ENCODE data around the gene GZF1. TPM values are rescaled to one million over a fixed set of nuclear protein-coding genes. Genes with fewer than 3 reads are reported as not detected.

The GZF1 gene
- total and polyA plus RNA-seq, 12 donors, result 8.6 to 42.7 (median 27.1) TPM

DNA sequence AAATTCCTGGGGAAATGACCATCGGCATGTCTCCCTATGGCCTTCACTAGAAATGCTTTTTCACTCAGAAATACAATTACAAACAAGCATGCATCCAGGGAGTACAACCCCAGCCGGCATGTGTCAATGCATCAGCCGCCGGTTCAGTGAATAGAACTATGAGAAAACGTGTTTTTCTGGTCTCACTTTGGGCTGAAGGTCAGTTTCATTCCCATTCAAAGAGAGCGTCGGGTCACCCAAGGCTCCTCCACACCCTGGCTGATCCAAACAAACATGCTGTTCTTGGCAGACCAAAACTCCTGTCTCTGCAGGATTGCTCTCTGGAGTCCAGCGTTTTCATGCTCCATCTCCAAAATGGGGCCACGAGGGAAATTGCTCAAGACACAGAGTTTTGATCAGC, 46.9 kb upstream of the GZF1 start:
- no peaks in the 10 kb centered on the region for H3K36me3 ChIP-seq
- H3K4me1 ChIP-seq, result peaks cover 0 to 29% (median 0%) of the 10 kb centered on the region in 9 donors
- H3K9me3 ChIP-seq, result peaks cover 0 to 3% (median 0%) of the 10 kb centered on the region in 11 donors
- TF ChIP-seq, protein P1, sequence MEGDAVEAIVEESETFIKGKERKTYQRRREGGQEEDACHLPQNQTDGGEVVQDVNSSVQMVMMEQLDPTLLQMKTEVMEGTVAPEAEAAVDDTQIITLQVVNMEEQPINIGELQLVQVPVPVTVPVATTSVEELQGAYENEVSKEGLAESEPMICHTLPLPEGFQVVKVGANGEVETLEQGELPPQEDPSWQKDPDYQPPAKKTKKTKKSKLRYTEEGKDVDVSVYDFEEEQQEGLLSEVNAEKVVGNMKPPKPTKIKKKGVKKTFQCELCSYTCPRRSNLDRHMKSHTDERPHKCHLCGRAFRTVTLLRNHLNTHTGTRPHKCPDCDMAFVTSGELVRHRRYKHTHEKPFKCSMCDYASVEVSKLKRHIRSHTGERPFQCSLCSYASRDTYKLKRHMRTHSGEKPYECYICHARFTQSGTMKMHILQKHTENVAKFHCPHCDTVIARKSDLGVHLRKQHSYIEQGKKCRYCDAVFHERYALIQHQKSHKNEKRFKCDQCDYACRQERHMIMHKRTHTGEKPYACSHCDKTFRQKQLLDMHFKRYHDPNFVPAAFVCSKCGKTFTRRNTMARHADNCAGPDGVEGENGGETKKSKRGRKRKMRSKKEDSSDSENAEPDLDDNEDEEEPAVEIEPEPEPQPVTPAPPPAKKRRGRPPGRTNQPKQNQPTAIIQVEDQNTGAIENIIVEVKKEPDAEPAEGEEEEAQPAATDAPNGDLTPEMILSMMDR (IDR thresholded peaks at IDR 0.05), result no peak
- no peak overlapping the region for H3K4me3 ChIP-seq
- no peak for DNase-seq
- H3K27ac ChIP-seq, result peak overlapping the region in 1 of 10 donors; percentile 48
- peaks cover 0 to 3% (median 0%) of the 10 kb centered on the region in 7 donors for H3K27me3 ChIP-seq
- peak; percentile 30 to 86 (median 64) for ATAC-seq
- intact Hi-C loops (cut with DNase I), result loop anchor here in 1 of 10 donors (10.0 kb wide), 1 partner anchor 60 kb away; no protein-coding TSS in a partner anchor
- 53 to 65% methylated on average over 9 of the region's 9 CpGs for WGBS, 2 donors

DNA sequence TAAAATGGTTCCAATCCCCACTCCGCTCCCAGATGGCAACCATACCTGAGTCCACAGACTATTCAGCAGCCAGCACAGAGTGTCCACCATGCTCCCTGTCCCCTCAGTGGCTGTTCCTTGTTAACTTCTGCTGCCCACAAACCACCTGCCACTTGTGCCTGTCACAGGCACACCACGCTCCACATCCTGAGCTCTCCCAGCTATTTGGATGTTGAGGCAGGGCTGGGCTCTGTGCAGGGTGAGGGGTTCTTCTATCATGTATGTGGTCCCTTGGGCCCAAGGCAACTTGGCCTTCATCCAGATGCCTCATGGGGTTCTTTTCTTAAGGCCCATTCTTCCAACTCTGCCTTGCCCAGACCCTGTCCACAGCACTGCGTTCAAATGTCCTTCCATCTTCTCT, 45.4 kb upstream of the GZF1 start:
- Histone ChIP-seq H3K9me3 (peaks cover 0 to 3% (median 0%) of the 10 kb centered on the region in 11 donors), H3K4me1 (peaks cover 0 to 29% (median 0%) of the 10 kb centered on the region in 9 donors), H3K27me3 (peaks cover 0 to 8% (median 0%) of the 10 kb centered on the region in 7 donors), H3K36me3 (no peaks in the 10 kb centered on the region), H3K4me3 (no peak overlapping the region), H3K27ac (no peak overlapping the region)
- intact Hi-C loops (cut with DNase I), result loop anchor here in 1 of 10 donors (10.0 kb wide), 1 partner anchor 62 kb away; no protein-coding TSS in a partner anchor
- TF ChIP-seq, protein P1 (IDR thresholded peaks at IDR 0.05), result no peak
- DNase-seq (no peak), ATAC-seq (no peak)
- WGBS, 2 donors, result 96 to 97% methylated on average over 3 of the region's 3 CpGs

DNA sequence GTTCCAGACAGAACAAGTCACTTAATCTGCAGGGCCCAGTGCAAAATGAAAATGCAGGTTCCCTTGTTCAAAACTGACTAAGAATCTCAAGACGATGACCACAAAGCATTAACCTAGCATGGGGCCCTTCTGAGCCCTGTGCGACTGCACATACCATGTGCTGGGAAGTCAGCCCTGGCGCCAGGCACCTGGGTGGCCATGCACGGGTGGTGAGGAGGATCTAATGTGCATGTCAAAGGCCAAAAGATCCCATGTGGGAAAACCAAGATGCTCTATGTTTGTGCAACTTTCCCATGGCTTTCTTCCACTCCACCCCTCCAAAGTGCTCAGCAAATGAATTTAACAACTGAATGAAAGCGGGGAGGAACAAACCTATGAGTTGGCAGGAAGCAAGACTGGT, 44.9 kb upstream of the GZF1 start:
- Histone ChIP-seq H3K9me3 (peaks cover 0 to 3% (median 0%) of the 10 kb centered on the region in 11 donors), H3K4me1 (peaks cover 0 to 26% (median 0%) of the 10 kb centered on the region in 9 donors), H3K4me3 (no peak overlapping the region), H3K36me3 (no peaks in the 10 kb centered on the region), H3K27ac (no peak overlapping the region), H3K27me3 (peaks cover 0 to 8% (median 0%) of the 10 kb centered on the region in 7 donors)
- TF ChIP-seq, protein P1 (IDR thresholded peaks at IDR 0.05), result no peak
- 89 to 91% methylated on average over 5 of the region's 5 CpGs for WGBS, 2 donors
- DNase-seq (no peak), ATAC-seq (no peak)
- intact Hi-C loops (cut with DNase I), result loop anchor here in 1 of 10 donors (10.0 kb wide), 1 partner anchor 62 kb away; no protein-coding TSS in a partner anchor

GRCh38 chr20:23318347-23318746, 43.6 kb upstream of the GZF1 start:
- Histone ChIP-seq H3K4me1 (peaks cover 0 to 22% (median 0%) of the 10 kb centered on the region in 9 donors), H3K36me3 (no peaks in the 10 kb centered on the region), H3K27ac (no peak overlapping the region), H3K9me3 (peaks cover 0 to 3% (median 0%) of the 10 kb centered on the region in 11 donors), H3K4me3 (no peak overlapping the region), H3K27me3 (peaks cover 0 to 8% (median 0%) of the 10 kb centered on the region in 7 donors)
- TF ChIP-seq, protein P1 (IDR thresholded peaks at IDR 0.05), result no peak
- WGBS, 2 donors, result 88 to 91% methylated on average over 5 of the region's 5 CpGs
- intact Hi-C loops (cut with DNase I), result loop anchor here in 1 of 10 donors (10.0 kb wide), 1 partner anchor 64 kb away; no protein-coding TSS in a partner anchor
- ATAC-seq, result no peak
- DNase-seq, result no peak
